HG02588 (cell line): ENCODE measurements around the gene TMEM235.

Experiments used
- ATAC-seq: cut with Tn5 transposase; IDR thresholded peaks from one replicate; pipeline ENCODE4 v1.9.1; 2021; ENCODE audit warnings: mild to moderate bottlenecking, moderate library complexity; ENCODE audit not compliant: unreplicated experiment

The TMEM235 gene

DNA sequence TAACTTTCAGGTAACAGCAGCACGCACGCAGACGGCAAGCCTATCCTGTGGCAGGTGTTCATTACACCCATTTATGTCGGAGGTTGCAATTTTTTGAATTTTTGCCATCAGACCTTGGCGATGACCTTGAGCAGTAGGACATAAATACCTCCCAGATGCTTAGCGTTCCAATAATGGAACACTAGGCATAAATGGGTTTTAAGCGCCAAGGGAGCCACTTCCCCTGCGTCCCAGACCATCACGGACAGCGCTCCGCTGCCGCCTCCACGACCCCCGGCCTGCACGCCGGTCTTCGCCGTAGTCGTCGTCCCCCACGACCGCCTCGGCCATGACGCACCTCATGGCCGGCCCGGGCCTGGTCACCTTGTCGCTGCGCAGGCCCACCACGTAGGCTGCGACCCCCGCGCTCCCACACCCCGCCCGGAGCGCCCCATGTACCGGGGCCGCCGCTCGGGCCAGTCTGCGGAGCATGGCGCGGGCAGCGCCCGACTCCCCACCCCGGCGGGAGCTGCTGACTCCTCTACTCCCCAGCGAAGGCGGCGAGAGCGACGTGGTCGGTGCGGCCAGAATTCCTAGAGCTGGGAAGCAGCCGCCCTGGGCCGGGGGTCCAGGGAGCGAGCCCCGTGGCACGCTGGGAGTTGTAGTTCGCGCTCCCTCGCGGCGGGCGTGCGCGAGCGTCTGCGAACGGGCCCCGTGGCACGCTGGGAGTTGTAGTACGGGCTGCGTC, 22.7 kb downstream of the TMEM235 start:
- ATAC-seq: peak; percentile 40

- ATAC-seq: no peak
Measured at GRCh38 chr17:78255029-78255656, 23.7 kb downstream of the TMEM235 start.

DNA sequence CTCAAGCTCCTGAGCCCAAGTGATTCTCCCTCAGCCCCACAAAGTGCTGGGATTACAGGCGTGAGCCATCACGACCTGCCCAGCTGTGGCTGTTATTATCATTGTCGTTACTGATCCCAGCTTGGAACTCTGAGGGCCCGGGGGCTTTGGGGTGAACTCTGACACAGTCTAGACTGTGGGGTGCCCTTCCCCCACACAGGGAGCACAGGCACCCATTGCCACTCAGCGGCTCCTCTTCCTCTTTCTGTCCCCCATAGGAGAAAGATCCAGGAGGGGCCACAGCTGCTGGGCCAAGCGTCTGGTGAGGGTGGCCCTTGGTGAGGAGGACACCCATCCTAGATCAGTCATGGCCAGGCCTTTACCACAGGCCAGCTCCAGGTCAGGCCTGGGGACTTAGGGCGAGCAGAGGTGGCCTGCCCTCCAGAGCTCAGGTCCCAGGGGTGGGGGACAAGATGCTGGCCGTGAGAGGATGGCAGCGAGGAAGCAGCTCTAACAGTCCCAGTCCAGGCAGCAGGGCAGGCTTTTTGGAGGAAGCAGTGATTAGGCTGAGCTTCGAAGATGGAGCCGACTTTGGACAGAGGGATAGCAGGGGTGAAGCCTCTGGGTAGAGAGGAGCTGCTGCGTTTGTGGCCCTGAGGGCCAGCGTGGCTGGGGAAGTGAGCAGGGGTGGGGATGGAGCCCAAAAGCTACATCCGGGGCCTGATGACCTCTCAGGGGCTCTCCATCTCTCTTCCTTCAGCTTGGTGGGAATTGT, 24.7 kb downstream of the TMEM235 start:
- no peak for ATAC-seq

DNA sequence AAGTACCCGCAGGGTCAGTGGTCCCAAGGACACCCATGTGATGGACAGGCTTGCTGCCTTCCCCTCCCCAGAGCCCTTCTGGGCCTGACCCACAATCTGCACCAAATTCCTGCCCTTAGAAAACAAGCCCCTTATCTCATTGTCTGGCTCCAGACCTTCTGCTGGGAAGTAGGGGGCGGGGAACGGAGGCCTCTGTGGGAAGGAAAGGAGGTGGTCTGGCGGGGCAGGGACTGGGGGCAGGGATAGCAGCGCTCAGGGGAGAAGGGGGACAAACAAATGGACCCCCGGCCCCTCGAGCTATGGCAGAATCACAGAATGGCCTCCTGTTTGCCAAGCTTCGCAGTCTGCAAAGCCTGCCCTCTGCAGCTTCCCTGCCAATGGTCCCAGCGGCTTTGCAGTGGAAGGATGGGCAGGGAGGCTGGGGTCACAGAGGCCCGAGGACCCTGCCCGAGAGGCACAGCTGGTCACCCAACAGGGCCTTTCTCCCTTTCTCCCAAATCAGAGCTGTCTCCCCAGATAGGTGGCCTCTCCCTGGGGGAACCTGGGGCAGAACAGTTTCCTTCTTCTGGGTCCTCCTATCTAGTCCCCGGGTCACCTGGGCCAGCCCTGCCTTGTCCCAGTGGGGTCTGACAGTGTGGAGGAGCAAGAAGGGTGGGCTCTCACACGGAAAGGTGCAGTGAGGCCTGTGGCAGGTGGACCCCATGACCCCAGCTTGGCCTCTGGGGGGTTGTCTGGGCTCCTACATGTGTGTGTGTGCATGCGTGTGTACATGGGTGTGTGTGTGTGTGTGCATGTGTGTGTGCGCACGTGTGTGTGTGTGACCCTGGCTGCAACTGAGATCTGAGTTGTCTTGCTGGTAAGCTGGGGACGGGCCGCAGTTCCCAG, 25.5 kb downstream of the TMEM235 start:
- ATAC-seq: no peak

GRCh38 chr17:78257810-78258322, 26.4 kb downstream of the TMEM235 start:
- no peak for ATAC-seq

DNA sequence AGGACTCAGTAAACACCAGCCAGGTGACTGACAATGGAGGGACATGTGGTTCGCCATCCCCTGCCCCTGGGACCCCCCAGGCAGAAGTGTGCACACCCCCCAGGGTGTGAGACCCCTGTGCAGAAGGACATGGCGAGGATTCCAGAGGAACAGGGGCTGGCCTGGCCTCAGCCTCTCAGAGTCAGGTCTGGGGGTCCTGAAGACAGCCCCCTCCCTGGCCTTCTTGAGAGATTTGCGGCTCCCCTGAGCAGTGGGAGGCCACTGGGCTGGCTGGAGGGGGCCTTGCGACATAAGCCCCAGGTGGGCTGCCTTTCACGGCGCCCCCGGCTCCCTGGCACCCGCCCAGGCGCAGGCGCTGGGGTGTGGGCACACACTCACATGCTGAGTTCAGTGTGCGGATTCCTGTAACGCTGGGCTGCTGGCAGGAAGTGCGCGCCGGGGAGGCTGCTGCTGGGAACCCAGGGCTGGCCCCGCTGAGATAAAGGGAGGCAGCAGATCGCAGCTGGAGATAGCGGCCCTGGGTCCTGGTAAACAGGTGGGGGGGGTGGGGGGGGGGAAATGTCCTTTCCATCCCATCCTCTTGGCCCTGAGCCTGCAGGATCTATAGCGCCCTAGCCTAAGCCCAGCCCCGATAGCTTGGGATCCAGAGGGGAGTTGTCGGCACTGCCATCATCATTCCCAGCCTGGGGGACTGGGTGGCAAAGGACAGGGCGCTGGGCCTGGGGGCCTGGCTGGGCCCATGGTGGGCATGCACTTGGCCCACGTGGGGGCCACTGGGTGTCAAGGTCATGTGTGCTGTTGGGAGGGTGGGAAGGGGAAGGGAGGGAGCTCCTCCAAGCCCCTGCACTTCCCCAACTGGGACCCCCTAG, 27.1 kb downstream of the TMEM235 start:
- no peak for ATAC-seq

DNA sequence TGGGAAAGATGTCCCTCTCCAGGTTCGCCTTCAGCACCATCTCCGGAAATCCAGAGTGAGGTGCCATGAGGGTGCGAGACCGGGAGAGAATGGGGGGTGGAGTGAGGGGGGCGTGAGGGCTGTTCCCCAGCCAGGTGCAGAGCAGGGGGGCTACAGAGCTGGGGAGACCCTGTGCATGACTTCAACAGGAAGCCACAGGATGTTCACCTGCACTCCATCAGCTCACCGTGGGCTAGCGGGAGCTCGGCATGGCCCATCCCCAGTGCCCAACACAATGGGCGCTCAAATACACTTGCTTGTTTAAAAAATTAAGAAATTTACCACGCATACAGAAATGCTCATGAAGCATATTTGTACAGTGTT, 27.7 kb downstream of the TMEM235 start:
- ATAC-seq: no peak

DNA sequence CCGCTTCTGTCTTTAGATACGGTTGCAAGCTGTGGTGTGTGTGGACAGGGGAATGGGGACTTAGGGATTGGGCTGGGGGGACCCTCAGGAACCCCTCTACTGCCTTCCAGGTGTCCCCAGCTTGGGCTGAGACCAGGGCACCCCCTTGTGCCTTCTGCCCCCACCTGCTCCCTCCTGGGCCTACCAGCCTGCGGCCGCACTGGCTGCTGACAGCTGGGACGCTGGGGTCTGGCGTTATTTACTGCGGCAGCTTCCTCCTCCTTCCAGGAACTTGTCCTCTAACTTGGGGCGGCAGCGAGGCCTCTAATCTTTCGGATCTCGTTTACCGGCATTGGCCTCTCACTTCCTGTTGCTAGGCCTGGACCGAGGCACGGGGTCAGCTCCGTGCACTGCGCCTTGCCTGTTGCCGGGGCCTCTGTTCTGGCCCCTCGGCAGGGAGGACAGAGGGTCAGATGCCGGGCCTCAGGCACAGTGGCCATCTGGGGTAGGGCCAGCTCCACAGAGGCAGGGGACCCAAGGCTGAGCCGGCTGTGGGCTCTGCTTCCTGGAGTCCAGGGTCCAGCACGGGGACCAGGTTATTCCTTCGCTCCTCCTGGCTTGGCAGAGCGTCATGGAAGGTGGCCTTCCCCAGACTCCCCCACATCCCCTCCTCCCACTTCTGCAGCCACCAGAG, 31.8 kb downstream of the TMEM235 start:
- no peak for ATAC-seq

- ATAC-seq: no peak
Measured at GRCh38 chr17:78263736-78264340, 32.4 kb downstream of the TMEM235 start.

DNA sequence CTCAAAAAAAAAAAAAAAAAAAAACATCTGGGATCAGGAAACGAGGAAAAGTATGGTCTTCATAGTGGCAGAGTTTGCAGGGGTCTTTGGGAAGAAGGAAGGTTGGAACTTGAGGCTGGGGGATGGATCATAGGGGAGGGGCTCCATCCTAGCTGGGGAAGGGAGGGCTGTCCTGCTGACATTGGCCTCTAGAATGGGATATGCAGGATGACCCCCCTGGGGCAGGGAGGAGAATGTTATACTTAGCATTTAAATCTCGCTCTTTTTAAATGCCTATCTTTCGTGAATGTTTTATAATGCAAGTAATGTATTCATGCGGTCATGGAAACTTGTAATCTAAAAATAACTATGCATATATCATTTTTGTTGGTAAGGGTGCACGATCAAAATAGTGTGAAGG, 33.2 kb downstream of the TMEM235 start:
- ATAC-seq: no peak

DNA sequence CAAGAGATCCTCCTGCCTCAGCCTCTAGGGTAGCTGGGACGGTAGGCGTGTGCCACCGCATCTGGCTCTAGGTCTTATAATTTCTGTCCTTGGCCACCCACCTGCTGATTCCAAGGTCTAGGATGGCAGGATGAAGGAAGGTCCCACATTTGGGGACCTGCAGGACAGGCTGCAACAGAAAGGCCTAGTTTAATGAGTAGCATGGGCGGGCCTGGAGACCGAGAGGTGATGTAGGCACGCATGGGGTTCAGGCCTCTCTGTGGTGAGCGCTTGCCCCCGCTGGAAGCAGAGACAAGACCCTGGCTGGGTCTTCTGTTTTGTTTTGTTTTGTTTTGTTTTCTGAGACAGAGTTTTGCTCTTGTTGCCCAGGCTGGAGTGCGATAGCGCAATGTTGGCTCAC, 33.7 kb downstream of the TMEM235 start:
- ATAC-seq: no peak

GRCh38 chr17:78266231-78266631, 34.8 kb downstream of the TMEM235 start:
- no peak for ATAC-seq

DNA sequence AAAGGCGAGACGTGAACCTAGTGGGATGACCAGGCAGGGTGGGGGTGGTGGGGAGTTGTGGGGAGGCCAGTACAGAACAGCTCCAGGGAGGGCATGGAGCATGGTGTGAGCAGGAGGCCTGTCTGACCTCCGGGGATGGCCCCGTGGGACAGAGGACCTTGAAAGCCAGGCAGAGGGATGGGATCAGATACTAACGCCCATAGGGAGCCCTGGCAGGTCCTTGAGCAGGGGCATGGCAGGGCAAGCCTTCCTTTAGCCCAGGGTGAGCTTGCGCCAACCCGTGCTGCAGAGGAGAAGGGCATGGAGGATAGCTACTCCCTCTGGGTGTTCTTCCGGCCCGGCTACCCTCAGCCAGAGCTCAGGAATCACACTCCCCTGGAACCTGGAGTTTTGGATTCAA, 35.3 kb downstream of the TMEM235 start:
- ATAC-seq: no peak

DNA sequence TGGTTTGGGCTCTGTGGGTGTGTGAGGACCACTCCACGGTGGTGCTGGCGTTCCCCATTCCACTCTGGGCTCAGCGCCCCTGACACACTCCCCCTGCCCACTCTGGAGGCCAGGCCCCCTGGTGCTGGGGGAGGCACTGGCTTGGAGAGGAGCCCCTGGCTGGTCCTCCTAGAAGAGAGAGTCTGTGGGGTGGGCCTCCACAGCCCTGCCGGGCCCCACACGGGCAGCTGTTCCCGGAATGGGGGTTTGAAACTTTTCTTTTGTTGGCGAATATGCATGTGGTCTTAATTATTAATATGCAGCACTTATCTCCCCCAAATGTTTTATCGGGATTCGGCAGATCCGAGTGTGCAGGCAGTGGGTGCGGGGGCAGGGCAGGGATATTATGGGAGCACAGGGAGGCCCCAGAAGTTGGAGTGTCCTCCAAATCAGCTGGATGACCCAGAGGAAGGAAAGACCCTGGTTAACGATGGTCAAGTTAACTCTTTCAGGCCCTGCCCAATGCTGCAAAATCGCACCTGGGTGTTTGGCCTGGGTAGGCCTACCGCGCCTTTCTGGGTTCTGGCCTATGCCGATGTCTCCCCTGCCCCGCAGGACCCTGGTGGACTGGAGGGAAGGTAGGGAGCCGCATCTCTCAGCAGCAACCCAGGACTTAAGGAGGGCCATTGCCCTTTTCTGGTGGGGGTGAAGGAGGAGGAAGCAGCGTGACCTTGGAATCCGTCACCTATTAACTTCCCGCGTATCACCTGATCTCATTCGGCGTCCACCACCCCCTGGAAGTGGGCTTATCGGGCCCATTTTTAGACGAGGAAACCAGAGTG, 36.0 kb downstream of the TMEM235 start:
- ATAC-seq: no peak

DNA sequence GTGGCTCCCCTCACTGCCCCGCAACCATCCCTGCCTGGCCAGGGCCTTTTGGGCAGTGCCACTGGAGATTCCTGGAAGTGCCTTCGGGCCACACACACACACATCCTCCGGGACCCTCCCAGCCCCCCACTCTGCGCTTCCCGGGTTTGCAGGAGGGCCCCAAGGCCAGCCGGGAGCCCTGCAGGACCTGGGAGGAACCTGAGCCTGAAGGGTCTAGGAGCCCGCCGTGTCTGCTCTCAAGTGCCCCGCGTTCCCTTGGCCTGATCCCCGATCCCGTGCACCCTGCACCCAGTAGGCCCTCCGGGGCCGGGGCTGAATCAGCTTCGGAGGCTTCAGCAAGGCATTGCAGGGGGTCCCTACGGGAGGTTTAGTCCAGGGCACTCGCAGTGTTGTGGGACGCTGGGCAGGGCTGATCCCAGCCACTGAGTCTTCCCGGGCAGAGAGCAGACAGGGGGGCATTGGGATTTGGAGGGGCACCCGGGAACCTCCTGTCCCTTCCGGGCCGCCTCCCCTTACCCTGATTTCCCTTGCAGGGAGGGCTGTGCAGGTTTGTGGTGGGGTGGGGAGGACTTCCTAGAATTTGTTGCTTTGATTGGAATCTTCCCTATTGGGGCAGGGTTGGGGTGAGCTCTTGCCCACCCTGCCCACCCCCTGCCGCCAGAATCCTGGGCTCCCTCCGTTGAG, 36.9 kb downstream of the TMEM235 start:
- no peak for ATAC-seq

DNA sequence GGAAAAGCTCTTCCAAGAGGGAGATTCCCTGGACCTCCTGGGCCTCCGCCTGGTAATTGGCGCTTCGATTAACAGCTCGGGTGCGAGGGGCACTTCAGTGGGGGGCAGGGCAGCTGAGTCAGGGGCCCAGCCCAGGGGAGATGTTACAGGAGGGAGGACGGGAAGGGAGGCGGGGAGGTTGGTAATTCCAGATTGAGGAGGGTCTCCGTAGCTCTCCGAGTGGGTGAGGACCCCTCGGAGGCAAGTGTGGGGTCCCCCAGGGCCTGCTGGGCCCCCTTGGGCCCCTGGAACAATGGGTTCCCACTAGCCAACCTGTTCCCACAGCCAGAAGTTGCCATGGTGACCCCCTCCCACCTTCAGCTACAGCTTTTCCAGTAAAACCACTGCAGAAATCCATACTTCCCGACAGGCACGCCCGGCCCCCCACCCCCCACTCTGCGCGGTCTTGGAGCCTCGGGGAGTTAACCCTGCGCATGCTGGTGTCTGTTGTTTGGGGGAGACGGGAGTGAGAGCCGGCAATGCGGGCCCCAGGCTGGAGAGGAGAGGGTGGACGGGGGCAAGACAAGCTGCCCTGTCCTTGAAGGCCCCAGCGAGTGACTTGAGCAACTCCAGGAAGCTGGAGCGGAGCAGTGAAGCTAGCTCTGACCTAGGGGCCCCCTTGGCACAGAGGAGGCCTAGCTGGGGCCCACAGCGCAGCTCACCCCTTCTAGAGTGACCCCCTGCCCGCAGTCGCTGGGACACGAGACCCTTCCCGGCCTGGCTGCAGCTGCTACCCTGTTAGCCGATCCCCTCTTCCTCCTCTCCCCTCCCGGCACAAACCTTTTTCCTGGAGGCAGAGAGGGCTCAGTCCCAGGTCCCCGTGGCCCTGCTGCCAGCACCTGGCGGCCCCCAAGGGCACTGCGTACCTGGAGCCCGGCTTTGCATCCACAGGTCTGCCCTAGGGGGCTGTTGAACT, 37.8 kb downstream of the TMEM235 start:
- ATAC-seq: no peak
